ENCODE measurements around the gene SLC45A3.
"Not testable (repeated sequence)": the region's sequence is repeated elsewhere in the genome, so short reads cannot be mapped to it uniquely, and the experiment has no call there.

Gene SLC45A3, protein sequence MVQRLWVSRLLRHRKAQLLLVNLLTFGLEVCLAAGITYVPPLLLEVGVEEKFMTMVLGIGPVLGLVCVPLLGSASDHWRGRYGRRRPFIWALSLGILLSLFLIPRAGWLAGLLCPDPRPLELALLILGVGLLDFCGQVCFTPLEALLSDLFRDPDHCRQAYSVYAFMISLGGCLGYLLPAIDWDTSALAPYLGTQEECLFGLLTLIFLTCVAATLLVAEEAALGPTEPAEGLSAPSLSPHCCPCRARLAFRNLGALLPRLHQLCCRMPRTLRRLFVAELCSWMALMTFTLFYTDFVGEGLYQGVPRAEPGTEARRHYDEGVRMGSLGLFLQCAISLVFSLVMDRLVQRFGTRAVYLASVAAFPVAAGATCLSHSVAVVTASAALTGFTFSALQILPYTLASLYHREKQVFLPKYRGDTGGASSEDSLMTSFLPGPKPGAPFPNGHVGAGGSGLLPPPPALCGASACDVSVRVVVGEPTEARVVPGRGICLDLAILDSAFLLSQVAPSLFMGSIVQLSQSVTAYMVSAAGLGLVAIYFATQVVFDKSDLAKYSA

DNA sequence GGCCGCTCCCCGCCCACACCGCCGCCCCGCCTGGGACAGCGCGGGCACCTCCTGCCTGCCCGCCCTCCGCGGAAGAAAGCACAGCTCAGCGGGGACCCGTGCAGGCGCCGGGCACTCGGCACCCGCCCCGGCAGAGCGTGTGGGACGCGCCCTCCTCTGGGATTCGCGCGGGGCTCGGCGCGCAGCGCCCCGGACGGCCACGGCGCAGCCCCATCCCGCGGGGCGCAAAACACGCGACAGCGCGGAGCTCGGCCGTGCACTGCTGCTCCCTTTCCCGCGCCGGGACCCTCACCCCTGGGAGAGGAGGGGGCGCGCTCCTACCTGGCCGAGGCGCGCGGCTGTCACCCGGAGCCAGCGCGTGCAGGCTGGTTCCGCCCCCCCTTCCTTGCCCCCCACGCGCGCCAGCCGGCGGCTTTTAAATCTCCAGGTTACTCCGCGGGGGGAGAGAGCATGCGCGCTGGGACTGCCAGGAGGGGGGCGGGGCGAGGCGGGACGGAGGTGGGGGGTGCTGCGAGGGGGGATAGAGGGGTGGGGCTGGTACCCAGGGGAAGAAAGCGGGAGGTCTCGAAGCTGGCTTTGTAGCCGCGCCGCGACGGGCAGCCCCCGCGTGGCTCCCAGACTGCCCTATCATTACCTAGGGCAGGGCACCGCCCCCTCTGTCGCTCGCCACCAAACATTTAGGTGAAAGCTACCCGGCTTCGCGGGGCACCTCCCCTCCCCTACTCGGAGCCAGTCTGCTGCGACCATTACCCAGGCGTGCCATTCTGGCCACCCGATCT lies at the start of gene SLC45A3:
Gene SLC45A3, minus strand, starts transcription at position 437 of the 779 bp plus-strand sequence. CDS start 15,853 bp downstream, outside the sequence.
- DNase-seq, result peak; percentile 21

DNA sequence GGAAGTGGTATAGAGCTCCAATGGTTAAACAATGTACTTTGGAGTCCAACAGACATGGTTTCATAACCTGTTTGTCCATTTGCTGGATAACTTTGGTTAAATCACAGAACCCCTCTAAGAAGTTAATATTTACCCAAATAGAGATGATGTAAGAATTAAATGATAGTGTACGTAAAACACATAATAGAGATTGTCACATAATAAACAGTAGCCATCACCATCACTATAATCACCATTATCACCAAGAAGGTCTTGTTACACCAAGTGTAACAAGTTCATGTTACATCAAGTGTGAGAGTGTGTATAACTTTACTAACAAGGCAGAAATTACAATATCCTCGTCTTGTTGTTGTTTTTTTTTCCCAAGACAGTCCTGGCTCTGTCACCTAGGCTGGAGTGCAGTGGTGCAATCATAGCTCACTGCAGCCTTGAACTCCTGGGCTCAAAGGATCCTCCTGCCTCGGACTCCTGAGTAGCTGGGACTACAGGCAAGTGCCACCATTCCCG lies 46.4 kb upstream of the SLC45A3 start:
- DNase-seq, result no peak

GRCh38 chr1:205725514-205725913 lies 45.2 kb upstream of the SLC45A3 start:
- DNase-seq, result no peak

DNA sequence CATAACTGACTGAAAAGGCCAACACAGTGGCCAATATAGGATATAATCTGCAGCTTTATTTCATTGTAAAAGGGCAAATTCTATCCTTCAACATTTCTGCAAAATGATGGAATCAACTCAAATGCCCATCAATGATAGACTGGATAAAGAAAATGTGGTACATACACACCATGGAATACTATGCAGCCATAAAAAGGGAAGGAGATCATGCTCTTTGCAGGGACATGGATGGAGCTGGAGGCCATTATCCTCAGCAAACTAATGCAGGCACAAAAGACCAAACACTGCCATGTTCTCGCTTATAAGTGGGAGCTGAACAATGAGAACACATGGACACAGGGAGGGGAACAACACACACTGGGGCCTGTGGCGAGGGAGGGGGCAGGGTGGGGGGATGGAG lies 40.4 kb upstream of the SLC45A3 start:
- not testable (repeated sequence) for DNase-seq

DNA sequence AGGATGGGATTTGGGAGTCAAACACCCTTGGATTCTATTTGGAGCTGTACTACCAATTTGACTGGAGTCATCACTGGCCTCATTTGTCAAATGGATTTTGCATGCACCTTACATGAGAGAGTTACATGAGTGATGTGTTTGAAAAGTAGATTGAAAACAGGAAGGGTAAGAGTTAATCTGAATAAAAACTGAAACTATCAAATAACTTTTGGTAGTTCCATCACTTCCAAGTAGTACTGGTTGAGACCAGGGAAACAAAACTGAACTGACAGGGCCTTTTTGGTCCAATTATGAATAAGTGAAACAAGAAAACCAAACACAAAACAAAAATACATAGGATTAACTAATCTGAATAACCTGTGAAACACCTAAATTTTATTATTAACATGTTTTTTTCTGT lies 39.5 kb upstream of the SLC45A3 start:
- DNase-seq, result no peak

- DNase-seq, result no peak
These were observed 38.7 kb upstream of the SLC45A3 start for GRCh38 chr1:205719015-205719414.

DNA sequence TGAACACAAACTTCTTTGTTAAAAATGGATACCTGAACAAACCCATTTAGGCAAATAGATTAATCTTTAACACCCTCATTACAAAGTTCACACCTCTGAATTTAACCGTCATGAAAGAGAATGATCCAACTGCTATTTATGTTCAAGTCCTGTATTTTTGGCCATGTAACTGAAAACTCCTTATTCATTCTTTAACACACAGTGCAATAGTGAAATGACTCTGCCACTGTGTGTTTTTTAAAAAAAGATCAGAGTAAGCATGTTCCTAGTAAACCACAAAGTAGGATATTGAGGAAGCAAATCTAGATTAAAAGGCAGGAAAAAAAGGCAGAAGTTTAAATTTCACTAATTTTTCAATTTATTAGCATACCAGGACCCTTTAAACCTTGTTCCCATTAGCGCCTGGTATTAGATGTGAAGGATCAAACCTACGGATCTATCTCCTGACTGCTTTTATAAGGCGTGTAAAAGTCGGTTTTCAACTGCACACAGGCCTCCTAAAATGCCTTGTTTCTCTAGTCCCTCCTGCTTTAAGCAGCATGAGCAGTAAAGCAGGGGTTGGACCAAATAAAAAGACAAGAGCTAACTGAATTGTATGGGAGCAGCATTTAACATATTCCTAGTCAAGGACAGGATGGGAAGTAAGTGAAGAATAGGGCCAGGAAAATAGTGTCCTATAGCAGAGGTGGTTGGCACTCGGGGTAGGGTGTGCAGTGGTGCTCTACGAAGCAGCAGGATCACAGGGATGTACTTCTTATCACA lies 36.2 kb upstream of the SLC45A3 start:
- DNase-seq, result no peak

DNA sequence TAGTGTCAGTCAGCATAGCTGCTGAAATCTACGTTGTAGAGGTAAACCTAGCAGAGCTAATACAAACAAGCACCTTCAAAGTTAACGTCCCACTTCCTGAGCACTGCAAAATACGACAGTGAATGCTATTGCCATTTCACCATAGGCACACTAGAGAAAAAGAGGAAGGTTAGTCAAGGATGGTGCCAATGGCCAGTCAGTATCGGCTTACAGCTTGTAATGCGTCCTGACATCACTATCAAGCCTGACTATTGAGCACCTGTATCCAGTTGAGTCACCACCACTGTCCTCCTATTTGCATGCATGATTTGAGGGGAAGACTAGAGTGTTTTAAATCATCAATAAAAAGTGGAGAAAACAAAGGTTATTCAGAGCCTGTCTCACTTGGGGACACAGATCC lies 35.3 kb upstream of the SLC45A3 start:
- no peak for DNase-seq

- DNase-seq, result no peak
These were observed 34.6 kb upstream of the SLC45A3 start for GRCh38 chr1:205714906-205715246.

DNA sequence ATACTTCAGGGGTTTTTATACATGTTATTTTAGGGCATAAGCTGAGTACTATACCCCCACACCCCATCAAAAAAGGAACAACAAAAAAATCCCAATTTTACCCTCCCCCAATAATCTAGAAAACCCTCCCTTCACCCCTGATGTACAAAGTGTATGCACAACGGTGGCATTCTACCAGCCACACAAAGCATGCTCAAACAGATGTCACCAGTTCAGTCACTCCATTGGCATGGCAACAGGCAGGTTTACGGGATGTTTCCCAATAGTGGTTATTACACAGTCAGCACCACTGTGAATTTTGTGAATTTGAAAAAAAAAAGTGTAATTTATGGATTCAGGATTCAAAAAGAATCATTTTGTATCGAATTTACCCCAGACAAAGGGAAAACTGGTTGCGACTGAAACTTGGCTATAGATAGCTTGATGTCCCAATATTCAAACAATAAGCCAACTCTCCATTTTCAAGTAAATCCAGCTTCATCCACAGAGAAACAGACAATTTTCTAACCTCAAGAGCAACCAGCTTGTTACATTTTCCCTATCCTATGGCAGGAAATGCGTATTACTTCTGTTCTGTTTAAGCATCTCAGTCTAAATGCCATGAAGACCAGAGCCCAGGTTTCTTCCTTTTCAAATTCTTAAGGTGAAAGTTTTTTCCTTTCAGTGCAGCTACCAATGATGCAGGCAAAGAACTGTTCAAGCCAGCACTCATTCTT lies 34.0 kb upstream of the SLC45A3 start:
- no peak for DNase-seq

GRCh38 chr1:205711105-205712048 lies 31.1 kb upstream of the SLC45A3 start:
- peak; percentile 63 for DNase-seq

GRCh38 chr1:205710201-205711062 lies 30.1 kb upstream of the SLC45A3 start:
- no peak for DNase-seq

DNA sequence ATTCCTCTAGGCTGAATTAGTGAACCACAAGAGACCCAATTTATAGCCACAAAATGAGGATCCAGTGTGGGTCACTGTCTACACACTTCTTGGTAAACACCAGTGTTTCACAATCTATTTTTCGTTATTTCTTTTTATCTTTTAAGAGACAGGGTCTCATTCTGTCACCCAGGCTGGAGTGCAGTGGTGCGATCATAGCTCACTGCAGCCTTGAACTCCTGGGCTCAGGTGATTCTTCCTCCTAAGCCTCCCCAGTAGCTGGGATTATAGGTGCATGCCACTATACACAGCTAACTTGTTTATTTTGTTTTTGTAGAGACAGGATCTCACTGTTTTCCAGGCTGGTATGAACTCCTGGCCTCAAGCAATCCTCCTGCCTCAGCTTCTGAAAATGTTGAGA lies 29.3 kb upstream of the SLC45A3 start:
- DNase-seq, result no peak

DNA sequence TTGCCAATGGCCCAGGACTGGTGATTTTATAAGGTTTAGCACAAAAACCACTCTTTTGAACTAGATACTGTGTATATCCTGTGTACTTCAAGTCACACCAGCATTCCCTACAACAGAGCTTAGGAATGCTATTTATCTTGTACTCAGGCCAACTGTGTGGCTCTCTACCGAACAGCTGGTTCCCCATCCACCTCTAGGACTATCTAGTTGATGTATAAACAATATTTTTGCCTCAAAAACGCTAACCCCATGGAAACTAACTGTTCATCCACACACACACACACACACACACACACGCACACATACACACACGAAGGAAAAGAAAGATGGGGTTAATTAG lies 28.7 kb upstream of the SLC45A3 start:
- DNase-seq, result no peak

GRCh38 chr1:205706601-205707502 lies 26.5 kb upstream of the SLC45A3 start:
- no peak for DNase-seq

- no peak for DNase-seq
These were observed 24.6 kb upstream of the SLC45A3 start for GRCh38 chr1:205704903-205705302.

DNA sequence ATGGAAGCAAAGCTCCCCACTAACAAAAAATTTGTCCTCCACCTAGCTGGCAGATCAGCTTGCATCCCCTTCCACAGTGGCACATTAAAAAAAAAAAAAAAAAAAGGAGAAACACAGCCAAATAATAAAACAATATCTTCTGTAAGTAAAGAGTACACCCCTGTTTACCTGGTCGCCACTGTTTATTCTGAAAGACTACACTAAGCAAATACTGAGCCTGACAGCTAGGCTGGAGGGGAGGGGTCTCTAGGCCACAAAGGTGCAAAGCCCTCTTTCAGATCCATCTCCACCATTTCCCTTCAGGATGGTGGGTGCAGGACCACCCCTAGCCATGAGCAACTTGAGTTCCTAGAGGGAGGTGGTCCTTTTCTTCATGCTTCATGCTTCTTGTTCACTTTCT lies 22.8 kb upstream of the SLC45A3 start:
- no peak for DNase-seq

DNA sequence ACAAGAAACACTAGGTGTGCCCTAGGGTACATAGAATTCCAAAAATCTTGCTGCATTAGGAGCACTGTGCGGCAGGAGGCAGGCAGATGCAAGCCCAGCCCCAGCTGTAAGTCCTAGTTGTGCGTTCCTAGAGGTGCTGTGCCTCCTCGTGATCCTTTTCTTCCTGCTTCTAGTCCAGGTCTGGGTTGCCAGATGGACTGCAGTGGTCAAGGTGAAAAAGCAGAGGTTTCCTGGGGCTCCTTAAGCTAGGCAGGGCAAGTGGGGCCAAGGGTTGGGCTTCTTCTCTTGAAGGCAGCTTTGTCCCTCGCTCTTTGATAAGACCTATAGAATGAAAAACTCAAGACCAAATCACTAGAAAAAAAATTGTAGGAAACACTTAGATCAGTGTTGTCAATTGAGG lies 21.6 kb upstream of the SLC45A3 start:
- DNase-seq, result no peak

DNA sequence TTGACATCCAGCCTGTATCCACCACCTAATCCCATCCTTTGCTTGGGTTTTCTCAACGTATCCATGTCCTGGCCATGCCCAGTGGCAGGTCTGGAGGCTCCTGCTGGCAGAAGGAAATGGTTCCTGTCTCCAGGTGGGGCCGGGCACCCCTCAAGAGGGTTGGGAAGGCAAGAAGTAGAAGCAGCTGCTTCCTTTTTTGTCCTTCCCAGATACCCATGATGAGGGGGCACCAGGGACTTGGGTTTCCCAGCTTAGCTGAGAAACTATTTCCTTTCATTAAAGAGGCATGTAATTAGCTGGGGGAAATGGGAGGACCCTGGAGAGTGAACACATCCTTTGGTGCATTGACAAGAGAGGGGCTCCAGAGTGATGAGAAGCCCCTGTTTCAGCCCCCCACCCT lies 21.1 kb upstream of the SLC45A3 start:
- no peak for DNase-seq

Data from activated gamma-delta T cell treated with Interleukin-2 at 50 U/mL for 16 hours (primary cell).